K562 (cell line): ENCODE measurements around the gene NF2. TPM values are rescaled to one million over a fixed set of nuclear protein-coding genes. Genes with fewer than 3 reads are reported as not detected.

Source experiments
- CEBPG ChIP-seq, 3 experiments: fragments of 200-800 bp in 1 of 3; sonication (Bioruptor generic) in 1 of 3; sonication (generic) in 1 of 3; formaldehyde crosslinking in 1 of 3; IDR thresholded peaks in 2 of 3; conservative IDR thresholded peaks in 1 of 3; 2 replicates each; pipeline versions ENCODE4 v1.6.1 to v1.8.0; 2016 to 2022; ENCODE audit warnings: missing compliant biosample characterization in 2 of 3, missing genetic modification characterization in 2 of 3, mild to moderate bottlenecking in 1 of 3, missing genetic modification reagents in 1 of 3
- CTBP1 ChIP-seq: fragments of 450-650 bp; IDR thresholded peaks from 2 replicates; pipeline ENCODE4 v1.6.1; 2016; ENCODE audit warnings: borderline replicate concordance
- ILK ChIP-seq: fragments of 450-650 bp; IDR thresholded peaks from 2 replicates; pipeline ENCODE4 v1.6.1; 2016; ENCODE audit warnings: missing genetic modification characterization, low read depth, mild to moderate bottlenecking, missing compliant biosample characterization, moderate library complexity, borderline replicate concordance
- KLF16 ChIP-seq: IDR thresholded peaks from 2 replicates; pipeline ENCODE4 v1.6.1; 2016; ENCODE audit warnings: antibody characterized with exemption
- SMC3 ChIP-seq: conservative IDR thresholded peaks from 2 replicates; pipeline ENCODE4 v1.6.1; 2011; ENCODE audit warnings: low read depth, low read length, improper control_type of control experiment; ENCODE audit not compliant: insufficient read depth
- polyA plus RNA-seq, 8 experiments: library from polyadenylated mRNA; depleted of rRNA in 4 of 8; stranded (reverse) in 5 of 8; unstranded in 3 of 8; fragments of >200 nt; fragmentation: Nextera tagmentation in 2 of 8; fragmentation: Illumina TruSeq in 1 of 8; extraction: Ambion mirVana in 2 of 8; extraction: Trizol in 1 of 8; gene quantifications; 2 replicates each; pipeline versions ENCODE4 v1.2.1 to v1.2.3, GENCODE V29; 2011 to 2014; ENCODE audit warnings: inconsistent platforms in 1 of 8, missing spikeins in 1 of 8
- total RNA-seq, 7 experiments: library from RNA; depleted of rRNA in 6 of 7; stranded (reverse); fragments of >200 nt in 6 of 7; fragmentation: Illumina TruSeq in 2 of 7; extraction: Trizol in 2 of 7; gene quantifications; 2 replicates each; pipeline versions ENCODE4 v1.2.1 to v1.2.3, GENCODE V29; 2011 to 2021; ENCODE audit warnings: low replicate concordance in 1 of 7
- TF ChIP-seq, protein P1 (sequence below): fragments of 200-600 bp; sonication (generic); IDR thresholded peaks from one replicate; pipeline ENCODE4 v1.6.1; 2012; ENCODE audit warnings: mild to moderate bottlenecking, low read depth, low read length, inconsistent platforms

NF2 gene
- total and polyA plus RNA-seq, 9 of the 15 experiments (the other 6 are each of a cell fraction or from before 2014, with no cell fraction given), result 2.2 to 32.5 (median 15.2) TPM

GRCh38 chr22:29701155-29701999 lies 97.9 kb downstream of the NF2 start (continued):
- TF ChIP-seq, protein P1, sequence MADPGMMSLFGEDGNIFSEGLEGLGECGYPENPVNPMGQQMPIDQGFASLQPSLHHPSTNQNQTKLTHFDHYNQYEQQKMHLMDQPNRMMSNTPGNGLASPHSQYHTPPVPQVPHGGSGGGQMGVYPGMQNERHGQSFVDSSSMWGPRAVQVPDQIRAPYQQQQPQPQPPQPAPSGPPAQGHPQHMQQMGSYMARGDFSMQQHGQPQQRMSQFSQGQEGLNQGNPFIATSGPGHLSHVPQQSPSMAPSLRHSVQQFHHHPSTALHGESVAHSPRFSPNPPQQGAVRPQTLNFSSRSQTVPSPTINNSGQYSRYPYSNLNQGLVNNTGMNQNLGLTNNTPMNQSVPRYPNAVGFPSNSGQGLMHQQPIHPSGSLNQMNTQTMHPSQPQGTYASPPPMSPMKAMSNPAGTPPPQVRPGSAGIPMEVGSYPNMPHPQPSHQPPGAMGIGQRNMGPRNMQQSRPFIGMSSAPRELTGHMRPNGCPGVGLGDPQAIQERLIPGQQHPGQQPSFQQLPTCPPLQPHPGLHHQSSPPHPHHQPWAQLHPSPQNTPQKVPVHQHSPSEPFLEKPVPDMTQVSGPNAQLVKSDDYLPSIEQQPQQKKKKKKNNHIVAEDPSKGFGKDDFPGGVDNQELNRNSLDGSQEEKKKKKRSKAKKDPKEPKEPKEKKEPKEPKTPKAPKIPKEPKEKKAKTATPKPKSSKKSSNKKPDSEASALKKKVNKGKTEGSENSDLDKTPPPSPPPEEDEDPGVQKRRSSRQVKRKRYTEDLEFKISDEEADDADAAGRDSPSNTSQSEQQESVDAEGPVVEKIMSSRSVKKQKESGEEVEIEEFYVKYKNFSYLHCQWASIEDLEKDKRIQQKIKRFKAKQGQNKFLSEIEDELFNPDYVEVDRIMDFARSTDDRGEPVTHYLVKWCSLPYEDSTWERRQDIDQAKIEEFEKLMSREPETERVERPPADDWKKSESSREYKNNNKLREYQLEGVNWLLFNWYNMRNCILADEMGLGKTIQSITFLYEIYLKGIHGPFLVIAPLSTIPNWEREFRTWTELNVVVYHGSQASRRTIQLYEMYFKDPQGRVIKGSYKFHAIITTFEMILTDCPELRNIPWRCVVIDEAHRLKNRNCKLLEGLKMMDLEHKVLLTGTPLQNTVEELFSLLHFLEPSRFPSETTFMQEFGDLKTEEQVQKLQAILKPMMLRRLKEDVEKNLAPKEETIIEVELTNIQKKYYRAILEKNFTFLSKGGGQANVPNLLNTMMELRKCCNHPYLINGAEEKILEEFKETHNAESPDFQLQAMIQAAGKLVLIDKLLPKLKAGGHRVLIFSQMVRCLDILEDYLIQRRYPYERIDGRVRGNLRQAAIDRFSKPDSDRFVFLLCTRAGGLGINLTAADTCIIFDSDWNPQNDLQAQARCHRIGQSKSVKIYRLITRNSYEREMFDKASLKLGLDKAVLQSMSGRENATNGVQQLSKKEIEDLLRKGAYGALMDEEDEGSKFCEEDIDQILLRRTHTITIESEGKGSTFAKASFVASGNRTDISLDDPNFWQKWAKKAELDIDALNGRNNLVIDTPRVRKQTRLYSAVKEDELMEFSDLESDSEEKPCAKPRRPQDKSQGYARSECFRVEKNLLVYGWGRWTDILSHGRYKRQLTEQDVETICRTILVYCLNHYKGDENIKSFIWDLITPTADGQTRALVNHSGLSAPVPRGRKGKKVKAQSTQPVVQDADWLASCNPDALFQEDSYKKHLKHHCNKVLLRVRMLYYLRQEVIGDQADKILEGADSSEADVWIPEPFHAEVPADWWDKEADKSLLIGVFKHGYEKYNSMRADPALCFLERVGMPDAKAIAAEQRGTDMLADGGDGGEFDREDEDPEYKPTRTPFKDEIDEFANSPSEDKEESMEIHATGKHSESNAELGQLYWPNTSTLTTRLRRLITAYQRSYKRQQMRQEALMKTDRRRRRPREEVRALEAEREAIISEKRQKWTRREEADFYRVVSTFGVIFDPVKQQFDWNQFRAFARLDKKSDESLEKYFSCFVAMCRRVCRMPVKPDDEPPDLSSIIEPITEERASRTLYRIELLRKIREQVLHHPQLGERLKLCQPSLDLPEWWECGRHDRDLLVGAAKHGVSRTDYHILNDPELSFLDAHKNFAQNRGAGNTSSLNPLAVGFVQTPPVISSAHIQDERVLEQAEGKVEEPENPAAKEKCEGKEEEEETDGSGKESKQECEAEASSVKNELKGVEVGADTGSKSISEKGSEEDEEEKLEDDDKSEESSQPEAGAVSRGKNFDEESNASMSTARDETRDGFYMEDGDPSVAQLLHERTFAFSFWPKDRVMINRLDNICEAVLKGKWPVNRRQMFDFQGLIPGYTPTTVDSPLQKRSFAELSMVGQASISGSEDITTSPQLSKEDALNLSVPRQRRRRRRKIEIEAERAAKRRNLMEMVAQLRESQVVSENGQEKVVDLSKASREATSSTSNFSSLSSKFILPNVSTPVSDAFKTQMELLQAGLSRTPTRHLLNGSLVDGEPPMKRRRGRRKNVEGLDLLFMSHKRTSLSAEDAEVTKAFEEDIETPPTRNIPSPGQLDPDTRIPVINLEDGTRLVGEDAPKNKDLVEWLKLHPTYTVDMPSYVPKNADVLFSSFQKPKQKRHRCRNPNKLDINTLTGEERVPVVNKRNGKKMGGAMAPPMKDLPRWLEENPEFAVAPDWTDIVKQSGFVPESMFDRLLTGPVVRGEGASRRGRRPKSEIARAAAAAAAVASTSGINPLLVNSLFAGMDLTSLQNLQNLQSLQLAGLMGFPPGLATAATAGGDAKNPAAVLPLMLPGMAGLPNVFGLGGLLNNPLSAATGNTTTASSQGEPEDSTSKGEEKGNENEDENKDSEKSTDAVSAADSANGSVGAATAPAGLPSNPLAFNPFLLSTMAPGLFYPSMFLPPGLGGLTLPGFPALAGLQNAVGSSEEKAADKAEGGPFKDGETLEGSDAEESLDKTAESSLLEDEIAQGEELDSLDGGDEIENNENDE, result peak; percentile 92
- TF ChIP-seq ILK (tag), result no peak
- TF ChIP-seq CTBP1, result peak; percentile 90
- 0 out of 2 replicates have a peak, but pooled peaks have one; percentile 7 for TF ChIP-seq KLF16
- TF ChIP-seq CEBPG (CRISPR knock-in tag; IDR thresholded peaks at IDR 0.05), result peak; percentile 11; the same call in 1 of the 2 replicates
- TF ChIP-seq CEBPG (tag; conservative IDR thresholded peaks at IDR 0.05 in 1 of 2, IDR thresholded peaks at IDR 0.05 in 1 of 2), result no peak
- peak; percentile 38 for TF ChIP-seq SMC3
